HG02852 (cell line): ENCODE results near the gene GUCA2B.

ENCODE experiments used
- ATAC-seq: cut with Tn5 transposase; IDR thresholded peaks from one replicate; pipeline ENCODE4 v1.9.1; 2021; ENCODE audit warnings: mild to moderate bottlenecking, moderate library complexity; ENCODE audit not compliant: unreplicated experiment

Gene GUCA2B

GRCh38 chr1:42142894-42143675, 10.1 kb upstream of the GUCA2B start:
- no peak for ATAC-seq

- ATAC-seq, result no peak
These were observed 9.1 kb upstream of the GUCA2B start for GRCh38 chr1:42143896-42144710.

- ATAC-seq, result no peak
These were observed 8.4 kb upstream of the GUCA2B start for GRCh38 chr1:42144711-42145388.

GRCh38 chr1:42145389-42145716, 7.9 kb upstream of the GUCA2B start:
- ATAC-seq, result no peak

DNA sequence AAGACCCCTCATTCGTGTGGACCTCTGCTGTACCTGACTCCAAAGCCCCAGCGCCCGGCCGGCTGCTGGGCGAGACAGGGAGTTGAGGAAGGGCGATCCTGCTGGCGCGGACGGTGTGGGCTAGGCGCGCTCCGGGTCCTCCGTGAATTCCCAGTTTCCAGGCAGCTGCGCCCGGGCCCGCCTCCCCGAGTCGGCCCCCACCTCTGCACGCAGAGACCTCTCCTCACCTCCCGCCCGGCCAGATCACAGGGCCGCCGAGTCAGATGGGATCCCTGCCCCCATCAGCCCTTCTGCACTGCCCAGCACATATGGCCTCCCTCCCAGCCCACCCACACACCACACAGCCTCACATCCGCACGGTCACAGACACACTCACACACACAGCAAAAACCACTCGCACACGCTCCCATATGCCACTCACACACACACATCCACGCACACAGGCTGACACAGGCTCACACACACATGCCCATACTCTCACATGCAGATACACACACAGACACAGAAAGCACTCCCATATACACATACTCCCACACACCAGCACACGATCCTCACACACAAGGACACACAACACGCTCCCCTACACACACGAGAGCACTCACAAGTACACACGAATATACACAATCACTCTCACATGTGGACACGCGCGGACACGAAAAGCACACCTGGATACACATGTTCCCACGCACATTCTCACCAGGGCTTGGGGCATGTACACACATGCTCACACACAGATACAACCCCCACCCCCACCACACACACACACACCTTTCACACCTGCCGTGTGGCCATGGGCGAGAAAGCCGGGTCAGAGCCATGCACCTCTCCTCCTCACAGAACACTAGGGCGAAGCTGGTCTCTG, 7.2 kb upstream of the GUCA2B start:
- ATAC-seq, result no peak

GRCh38 chr1:42146626-42147320, 6.4 kb upstream of the GUCA2B start:
- ATAC-seq, result no peak

- ATAC-seq, result no peak
These were observed 5.0 kb upstream of the GUCA2B start for GRCh38 chr1:42148166-42148565.

GRCh38 chr1:42150651-42151050, 2.6 kb upstream of the GUCA2B start:
- no peak for ATAC-seq

GRCh38 chr1:42152119-42152518, 1.1 kb upstream of the GUCA2B start:
- no peak for ATAC-seq

- no peak for ATAC-seq
These were observed 414 bp downstream of the GUCA2B start for GRCh38 chr1:42153624-42154023.

GRCh38 chr1:42154685-42155084, 1.5 kb downstream of the GUCA2B start:
- ATAC-seq, result no peak

DNA sequence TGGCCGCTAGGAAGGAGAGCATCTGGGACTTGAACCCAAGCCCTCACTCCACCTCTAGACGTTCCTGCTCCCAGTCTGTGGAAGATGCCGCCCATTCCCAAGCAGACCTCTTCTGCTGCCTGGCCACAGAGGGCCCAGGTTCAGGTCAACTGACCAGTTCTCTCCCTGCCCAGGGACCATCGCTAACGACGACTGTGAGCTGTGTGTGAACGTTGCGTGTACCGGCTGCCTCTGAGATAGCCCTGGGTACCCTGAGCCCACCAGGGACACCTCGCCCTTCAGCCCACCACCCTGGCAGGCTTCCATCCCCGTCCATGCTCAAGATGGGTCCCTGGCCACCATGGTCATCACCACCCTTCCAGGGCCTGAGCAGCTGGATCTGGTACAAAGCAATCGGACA, 2.2 kb downstream of the GUCA2B start:
- no peak for ATAC-seq

DNA sequence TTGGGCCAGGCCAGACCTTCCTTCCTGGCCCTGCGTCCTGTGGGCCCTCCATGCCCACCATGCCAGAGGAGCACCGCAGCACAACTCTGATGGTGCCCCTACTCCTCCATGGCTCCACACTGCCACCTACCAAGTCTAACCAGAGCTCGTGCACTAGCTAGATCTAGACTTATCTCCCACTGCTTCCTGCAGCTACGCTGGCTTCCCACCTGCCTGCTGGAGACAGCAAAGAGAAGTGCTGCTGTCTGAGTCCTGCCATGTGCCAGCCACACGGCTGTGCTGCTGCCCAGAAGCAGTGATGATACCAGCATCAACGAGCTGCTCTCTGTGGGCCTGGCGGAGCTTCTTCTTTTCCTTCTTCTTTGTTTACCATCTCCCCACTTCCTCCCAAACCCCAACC, 4.5 kb downstream of the GUCA2B start:
- no peak for ATAC-seq

- no peak for ATAC-seq
These were observed 5.0 kb downstream of the GUCA2B start for GRCh38 chr1:42158189-42158588.

GRCh38 chr1:42162181-42162580, 9.0 kb downstream of the GUCA2B start:
- ATAC-seq, result no peak

- ATAC-seq, result no peak
These were observed 9.9 kb downstream of the GUCA2B start for GRCh38 chr1:42163114-42163513.

DNA sequence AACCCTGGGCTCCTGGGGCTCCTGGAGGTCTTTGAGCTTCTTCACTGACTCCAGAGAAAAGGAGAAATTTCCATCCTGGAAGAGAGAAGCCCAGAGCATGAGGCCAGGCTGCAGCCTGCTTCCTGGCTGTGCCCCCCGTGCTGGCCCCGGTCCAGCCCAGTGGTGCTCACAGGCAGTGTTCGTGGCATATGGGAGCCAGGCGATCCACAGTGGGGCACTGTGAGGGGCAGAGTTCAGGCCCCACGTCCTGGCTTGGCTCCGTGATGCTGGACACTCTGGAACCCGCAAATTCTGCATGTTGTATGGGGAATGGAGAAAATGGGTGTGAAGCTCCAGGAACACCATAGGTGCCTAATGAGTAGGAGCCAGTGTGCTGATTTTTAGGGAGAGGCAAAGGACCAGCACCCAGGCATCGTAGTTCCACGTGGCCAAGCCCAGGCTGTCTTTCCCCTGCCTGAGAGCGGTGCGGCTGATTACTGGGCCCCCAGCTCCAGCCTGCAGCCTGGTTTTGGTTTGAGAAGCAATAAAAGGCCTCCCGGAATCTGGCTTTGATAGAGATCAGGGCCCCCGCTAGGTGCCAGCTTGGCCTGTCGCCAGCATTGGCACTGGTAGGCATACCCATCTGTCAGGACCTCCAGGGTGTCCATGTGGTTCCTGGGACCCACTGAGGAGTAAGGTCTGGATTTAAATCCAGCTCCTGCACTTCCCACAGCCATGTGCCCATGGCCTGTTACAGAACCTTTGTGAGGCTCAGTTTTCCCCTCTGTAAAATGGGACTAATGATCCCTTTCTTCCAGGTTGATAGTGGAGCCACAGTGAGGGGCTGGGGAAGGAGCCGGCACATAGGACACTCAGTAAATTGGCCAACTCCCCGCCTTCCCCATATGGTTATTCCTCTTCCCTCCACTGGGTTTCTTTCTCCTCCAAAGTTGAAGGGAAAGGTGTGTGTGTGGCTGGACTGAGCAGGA, 10.6 kb downstream of the GUCA2B start:
- no peak for ATAC-seq

- no peak for ATAC-seq
These were observed 11.6 kb downstream of the GUCA2B start, which contains the start of gene GUCA2A for GRCh38 chr1:42164551-42165420. GUCA2A (minus strand) TSS chr1:42164745; CDS start chr1:42164712, 33 bp downstream.
